Lower lobe of right lung (tissue), 2 donors: ENCODE data around the gene PLB1. TPM values are rescaled to one million over a fixed set of nuclear protein-coding genes. Genes with fewer than 3 reads are reported as not detected.

Experiments
- ATAC-seq, 2 donors: fragments of 200-7000 bp; cut with Tn5 transposase; one replicate each; pipeline ENCODE4 v1.9.1; 2020 to 2022; ENCODE audit warnings: mild to moderate bottlenecking in 2 of 2, moderate library complexity in 2 of 2
- DNase-seq: peaks from one replicate; pipeline ENCODE4 v3.0.0-alpha.2; 2020
- H3K27ac ChIP-seq: fragments of 200-600 bp; one replicate; pipeline ENCODE4 v1.8.0; 2022
- H3K27me3 ChIP-seq: fragments of 200-600 bp; one replicate; pipeline ENCODE4 v1.8.0; 2022; ENCODE audit warnings: low read depth
- H3K36me3 ChIP-seq: fragments of 200-600 bp; one replicate; pipeline ENCODE4 v1.8.0; 2022; ENCODE audit warnings: mild to moderate bottlenecking
- H3K4me1 ChIP-seq: fragments of 200-600 bp; one replicate; pipeline ENCODE4 v1.8.0; 2022
- H3K4me3 ChIP-seq: fragments of 200-600 bp; one replicate; pipeline ENCODE4 v1.8.0; 2022; ENCODE audit warnings: mild to moderate bottlenecking
- H3K9me3 ChIP-seq: fragments of 200-600 bp; one replicate; pipeline ENCODE4 v1.8.0; 2022
- CTCF ChIP-seq: fragments of 200-600 bp; IDR thresholded peaks from one replicate; pipeline ENCODE4 v1.8.0; 2022; ENCODE audit warnings: antibody characterized with exemption, mild to moderate bottlenecking
- intact Hi-C: fragments of 100-400 bp; cut with DNase I; formaldehyde crosslinking; loops from one replicate; pipeline ENCODE4 v1.11.0; 2022
- total RNA-seq: library from RNA; stranded (reverse); fragmentation: NEBNext Ultra II Directional; extraction: Animal tissue kit (Norgen Biotek cat#: 25700); gene quantifications from one replicate; pipeline ENCODE4 v1.2.1, GENCODE V29; 2021
- donor health status: DM: no; HTN: yes; CAD: no; lungs with severe emphysema.

Gene PLB1
- total RNA-seq, 1 donor from 2014 or later, result 5.5 TPM

GRCh38 chr2:28486526-28486925, 9.3 kb upstream of the PLB1 start:
- H3K36me3 ChIP-seq, result no peaks in the 10 kb centered on the region
- no peak for TF ChIP-seq CTCF
- H3K4me1 ChIP-seq, result no peaks in the 10 kb centered on the region
- H3K9me3 ChIP-seq, result no peaks in the 10 kb centered on the region
- no peak overlapping the region for H3K4me3 ChIP-seq
- intact Hi-C loops, result no loop called here
- no peak overlapping the region for H3K27ac ChIP-seq
- no peak for ATAC-seq
- no peak for DNase-seq
- no peaks in the 10 kb centered on the region for H3K27me3 ChIP-seq

- Histone ChIP-seq H3K9me3 (no peaks in the 10 kb centered on the region), H3K4me1 (no peaks in the 10 kb centered on the region), H3K27ac (no peak overlapping the region), H3K27me3 (no peaks in the 10 kb centered on the region), H3K4me3 (no peak overlapping the region), H3K36me3 (no peaks in the 10 kb centered on the region)
- no peak for ATAC-seq
- no peak for DNase-seq
- intact Hi-C loops, result no loop called here
- no peak for TF ChIP-seq CTCF
Measured at GRCh38 chr2:28487258-28487657, 8.6 kb upstream of the PLB1 start.

GRCh38 chr2:28488083-28488830, 7.6 kb upstream of the PLB1 start:
- Histone ChIP-seq H3K36me3 (no peaks in the 10 kb centered on the region), H3K9me3 (no peaks in the 10 kb centered on the region), H3K4me1 (no peaks in the 10 kb centered on the region), H3K27me3 (no peaks in the 10 kb centered on the region), H3K27ac (no peak overlapping the region), H3K4me3 (no peak overlapping the region)
- ATAC-seq (no peak), DNase-seq (no peak)
- intact Hi-C loops, result no loop called here
- no peak for TF ChIP-seq CTCF

- Histone ChIP-seq H3K9me3 (no peaks in the 10 kb centered on the region), H3K27me3 (no peaks in the 10 kb centered on the region), H3K4me1 (no peaks in the 10 kb centered on the region), H3K36me3 (no peaks in the 10 kb centered on the region), H3K27ac (no peak overlapping the region), H3K4me3 (no peak overlapping the region)
- TF ChIP-seq CTCF, result no peak
- intact Hi-C loops, result no loop called here
- ATAC-seq (no peak), DNase-seq (no peak)
Measured at GRCh38 chr2:28488858-28489575, 6.8 kb upstream of the PLB1 start.

- H3K36me3 ChIP-seq, result no peaks in the 10 kb centered on the region
- no peak for DNase-seq
- no peaks in the 10 kb centered on the region for H3K9me3 ChIP-seq
- H3K4me3 ChIP-seq, result no peak overlapping the region
- H3K27ac ChIP-seq, result no peak overlapping the region
- no peak for TF ChIP-seq CTCF
- intact Hi-C loops, result no loop called here
- H3K27me3 ChIP-seq, result no peaks in the 10 kb centered on the region
- no peaks in the 10 kb centered on the region for H3K4me1 ChIP-seq
- no peak for ATAC-seq
Measured at GRCh38 chr2:28490558-28490957, 5.3 kb upstream of the PLB1 start.
